ENCODE results near the gene OR10G3.

DNA sequence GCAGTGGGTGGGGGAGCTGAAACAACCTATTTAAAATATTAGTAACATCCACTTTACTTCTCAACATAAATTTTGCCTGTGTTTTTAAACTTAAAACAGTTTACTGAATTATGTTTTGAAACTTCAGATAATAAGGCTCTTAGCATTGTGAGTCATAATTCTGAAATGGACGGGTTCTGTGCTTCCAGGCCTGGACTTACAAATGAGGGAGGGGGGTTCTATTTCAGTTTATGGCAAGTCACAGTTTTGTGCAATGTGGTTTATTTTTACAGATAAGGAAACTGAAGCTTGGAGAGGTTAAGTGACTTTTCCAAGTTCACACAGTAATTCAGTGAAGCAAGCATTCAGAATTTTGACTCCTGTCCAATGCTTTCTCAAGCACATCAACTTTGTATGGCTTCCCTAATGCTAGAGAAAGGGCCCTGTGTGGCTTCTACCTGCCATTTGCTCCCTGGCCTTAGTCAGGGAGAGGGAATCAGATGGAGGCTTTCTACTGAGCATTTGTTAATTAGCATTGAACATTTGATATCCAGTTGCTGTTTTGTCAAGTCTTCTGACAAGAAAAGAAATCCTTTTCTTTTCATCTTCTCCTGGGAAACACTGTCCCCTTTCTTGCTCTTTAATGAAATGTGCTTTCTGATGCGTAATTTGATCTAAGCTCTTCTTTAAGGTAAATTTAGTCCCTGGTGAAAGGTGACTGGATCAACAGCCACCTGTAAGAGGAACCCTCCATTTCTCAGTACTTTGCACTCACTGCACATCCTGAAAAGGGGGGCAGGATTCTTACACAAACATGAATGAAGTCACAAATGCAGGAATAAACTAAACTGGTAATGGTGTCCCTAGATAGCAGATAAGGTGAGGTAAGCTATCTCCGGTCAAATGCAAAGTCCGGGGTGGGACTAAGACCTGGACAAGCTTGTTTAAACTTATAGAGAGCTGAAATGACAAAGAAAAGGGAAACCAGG, 51.2 kb downstream of the OR10G3 start:
- TF ChIP-seq POLR2AphosphoS5 (IDR thresholded peaks at IDR 0.05; ENCODE audit: low read depth, low read length) = no peak
- TF ChIP-seq POLR2A (IDR thresholded peaks at IDR 0.05; ENCODE audit: low read depth, low read length) = no peak

Data from GM12892 (cell line).